ENCODE measurements around the gene DOCK4.

- TF ChIP-seq CTCF (IDR thresholded peaks at IDR 0.05; ENCODE audit: control extremely low read depth in 1 of 3, insufficient read depth in 1 of 3, low read depth in 1 of 3, low read length in 3 of 3) (no peak), HDAC2 (IDR thresholded peaks at IDR 0.05; ENCODE audit: borderline replicate concordance in 1 of 2, low read depth in 2 of 2, low read length in 2 of 2) (no peak), KDM5A (IDR thresholded peaks at IDR 0.05; ENCODE audit: low read length) (no peak), ATF3 (IDR thresholded peaks at IDR 0.05; ENCODE audit: insufficient read depth, low read depth, low read length) (no peak), POLR2A (IDR thresholded peaks at IDR 0.05; ENCODE audit: control extremely low read depth in 1 of 2, low read depth in 2 of 2, low read length in 2 of 2) (no peak), FOSL1 (IDR thresholded peaks at IDR 0.05; ENCODE audit: insufficient read depth, low read depth, low read length) (no peak), CHD1 (IDR thresholded peaks at IDR 0.05; ENCODE audit: low read depth, low read length) (no peak), HDAC6 (IDR thresholded peaks at IDR 0.05; ENCODE audit: low read depth, low read length) (no peak), BCL11A (IDR thresholded peaks at IDR 0.05; ENCODE audit: low read depth in 2 of 2, low read length in 2 of 2) (no peak), RAD21 (IDR thresholded peaks at IDR 0.05 in 1 of 2, conservative IDR thresholded peaks at IDR 0.05 in 1 of 2; ENCODE audit: low read depth in 2 of 2, low read length in 2 of 2) (no peak), EP300 (IDR thresholded peaks at IDR 0.05; ENCODE audit: borderline replicate concordance in 1 of 2, low read depth in 2 of 2, low read length in 2 of 2) (no peak), JUND (IDR thresholded peaks at IDR 0.05; ENCODE audit: low read length) (no peak)
Observed at GRCh38 chr7:111990643-111991042, 215.6 kb downstream of the DOCK4 start.

Data from H1 (cell line).